ENCODE measurements around the gene KIAA0408.

Gene KIAA0408

DNA sequence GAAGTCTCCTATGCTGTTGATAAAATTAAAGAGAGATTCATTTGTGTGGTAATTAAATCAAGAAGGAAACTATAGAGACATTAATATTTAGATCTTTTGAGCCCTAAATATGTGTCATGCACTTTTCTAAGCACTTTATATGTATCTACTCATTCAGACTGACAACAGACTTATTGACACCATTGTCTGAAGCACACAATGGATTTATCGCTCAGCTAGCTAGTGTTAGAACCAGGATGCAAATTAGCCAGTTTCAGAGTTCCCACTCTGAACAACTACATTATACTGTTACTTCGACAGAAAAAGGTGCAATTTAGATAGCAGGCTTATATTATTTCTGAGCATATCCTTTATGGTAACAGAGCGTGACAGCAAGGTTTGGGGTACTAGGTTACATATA is 27.7 kb upstream of the KIAA0408 start:
- TF ChIP-seq, protein P1, sequence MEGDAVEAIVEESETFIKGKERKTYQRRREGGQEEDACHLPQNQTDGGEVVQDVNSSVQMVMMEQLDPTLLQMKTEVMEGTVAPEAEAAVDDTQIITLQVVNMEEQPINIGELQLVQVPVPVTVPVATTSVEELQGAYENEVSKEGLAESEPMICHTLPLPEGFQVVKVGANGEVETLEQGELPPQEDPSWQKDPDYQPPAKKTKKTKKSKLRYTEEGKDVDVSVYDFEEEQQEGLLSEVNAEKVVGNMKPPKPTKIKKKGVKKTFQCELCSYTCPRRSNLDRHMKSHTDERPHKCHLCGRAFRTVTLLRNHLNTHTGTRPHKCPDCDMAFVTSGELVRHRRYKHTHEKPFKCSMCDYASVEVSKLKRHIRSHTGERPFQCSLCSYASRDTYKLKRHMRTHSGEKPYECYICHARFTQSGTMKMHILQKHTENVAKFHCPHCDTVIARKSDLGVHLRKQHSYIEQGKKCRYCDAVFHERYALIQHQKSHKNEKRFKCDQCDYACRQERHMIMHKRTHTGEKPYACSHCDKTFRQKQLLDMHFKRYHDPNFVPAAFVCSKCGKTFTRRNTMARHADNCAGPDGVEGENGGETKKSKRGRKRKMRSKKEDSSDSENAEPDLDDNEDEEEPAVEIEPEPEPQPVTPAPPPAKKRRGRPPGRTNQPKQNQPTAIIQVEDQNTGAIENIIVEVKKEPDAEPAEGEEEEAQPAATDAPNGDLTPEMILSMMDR (IDR thresholded peaks at IDR 0.05; ENCODE audit: extremely low read depth, missing control alignments), result no peak

DNA sequence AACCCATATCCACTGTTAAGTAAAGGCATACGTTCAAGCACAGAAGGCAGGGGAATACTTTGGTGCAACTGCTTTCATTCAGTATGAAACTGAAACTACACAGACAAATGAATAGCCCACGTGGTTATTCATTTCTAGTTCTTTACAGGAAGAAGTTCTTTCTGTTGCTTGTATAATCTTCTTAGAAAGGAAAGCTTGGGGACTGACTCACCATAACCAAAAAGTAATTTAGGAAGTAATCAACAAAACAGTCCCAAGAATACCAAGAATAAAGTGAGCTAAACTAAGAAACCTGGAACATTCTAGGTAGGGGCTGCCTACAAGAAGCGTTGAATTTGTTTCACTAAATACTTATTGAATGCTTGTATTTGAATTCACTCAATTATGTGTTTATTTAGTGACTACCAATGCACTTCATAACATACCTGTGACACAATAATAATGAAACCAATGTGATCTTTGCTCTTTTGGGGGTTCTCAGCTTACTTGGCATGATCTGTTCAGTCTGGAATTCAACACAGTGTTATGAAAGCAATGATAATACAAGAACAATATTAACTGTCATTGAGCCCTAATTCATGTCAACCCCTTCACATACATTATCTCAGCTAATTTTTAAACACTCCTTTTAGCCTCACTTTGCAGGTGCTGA is 25.1 kb upstream of the KIAA0408 start:
- peak; percentile 80 for DNase-seq (ENCODE audit: low spot score)
- TF ChIP-seq, protein P1 (IDR thresholded peaks at IDR 0.05; ENCODE audit: extremely low read depth, missing control alignments), result no peak

More for the DNA sequence above, 27.7 kb upstream of the KIAA0408 start:
- no peak for DNase-seq (ENCODE audit: low spot score)

DNA sequence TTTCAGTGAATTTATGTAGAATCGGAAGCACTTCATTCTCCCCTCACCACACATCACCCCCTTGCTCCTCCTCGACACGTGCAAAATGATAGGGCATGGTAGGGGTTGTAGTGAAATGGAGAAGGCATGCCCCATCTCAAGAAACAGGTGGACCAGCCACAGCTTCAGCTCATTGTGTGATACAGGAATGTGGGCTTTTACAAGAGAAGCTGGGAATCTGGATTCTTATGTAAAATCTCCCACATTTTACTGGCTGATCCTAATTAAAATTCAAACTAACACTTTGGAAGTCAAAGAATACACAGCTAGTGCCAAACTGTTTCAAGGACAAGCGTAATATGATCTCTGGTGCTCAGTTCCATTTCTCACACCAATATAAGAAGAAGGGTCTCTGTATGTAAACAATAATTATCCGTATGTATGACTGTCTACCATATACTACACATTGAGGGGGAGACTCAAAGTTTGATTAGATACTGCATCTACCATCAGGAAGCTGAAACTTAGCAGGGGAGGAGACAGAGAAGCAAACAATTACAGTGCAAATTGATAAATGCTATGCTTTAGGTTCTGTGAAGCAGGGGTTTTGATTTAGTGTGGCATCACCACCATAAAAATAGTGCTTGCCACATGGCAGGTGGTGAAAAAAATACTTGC is 24.3 kb upstream of the KIAA0408 start:
- TF ChIP-seq, protein P1 (IDR thresholded peaks at IDR 0.05; ENCODE audit: extremely low read depth, missing control alignments), result no peak

DNA sequence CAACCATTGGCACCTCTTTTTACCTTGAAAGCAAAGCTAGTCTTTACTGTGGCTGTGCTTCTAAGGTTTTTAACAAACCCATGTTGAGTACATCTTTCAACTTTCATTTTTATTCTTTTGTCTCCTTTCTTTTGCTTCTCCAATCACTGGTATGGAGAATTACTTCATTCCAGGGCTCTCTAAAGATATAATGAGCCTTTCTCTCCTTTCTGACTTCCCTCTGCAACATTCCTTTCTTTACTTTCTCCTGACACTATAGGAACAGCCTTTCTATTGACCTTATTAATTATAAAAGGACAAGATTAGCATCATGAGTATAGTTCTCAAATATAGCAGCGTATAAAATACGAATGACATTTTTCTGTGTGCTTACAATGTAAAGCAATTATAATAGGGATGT is 23.1 kb upstream of the KIAA0408 start:
- no peak for DNase-seq (ENCODE audit: low spot score)
- TF ChIP-seq, protein P1 (IDR thresholded peaks at IDR 0.05; ENCODE audit: extremely low read depth, missing control alignments), result no peak

More for the DNA sequence above, 24.3 kb upstream of the KIAA0408 start:
- no peak for DNase-seq (ENCODE audit: low spot score)

DNA sequence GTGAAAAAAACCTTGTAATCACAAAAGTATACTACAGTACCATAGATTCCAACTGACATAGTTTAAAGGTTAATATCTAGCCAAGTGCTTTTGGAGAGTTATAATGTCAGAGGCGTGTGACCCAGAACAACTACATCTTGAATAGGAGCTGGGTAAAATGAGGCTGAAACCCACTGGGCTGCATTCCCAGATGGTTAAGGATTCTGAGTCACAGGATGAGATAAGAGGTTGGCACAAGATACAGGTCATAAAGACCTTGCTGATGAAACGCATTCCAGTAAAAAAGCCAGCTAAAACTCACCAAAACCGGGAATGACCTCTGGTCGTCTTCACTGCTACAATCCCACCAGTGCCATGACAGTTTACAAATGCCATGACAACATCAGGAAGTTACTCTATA is 22.4 kb upstream of the KIAA0408 start:
- TF ChIP-seq, protein P1 (IDR thresholded peaks at IDR 0.05; ENCODE audit: extremely low read depth, missing control alignments), result no peak
- DNase-seq (ENCODE audit: low spot score), result no peak

DNA sequence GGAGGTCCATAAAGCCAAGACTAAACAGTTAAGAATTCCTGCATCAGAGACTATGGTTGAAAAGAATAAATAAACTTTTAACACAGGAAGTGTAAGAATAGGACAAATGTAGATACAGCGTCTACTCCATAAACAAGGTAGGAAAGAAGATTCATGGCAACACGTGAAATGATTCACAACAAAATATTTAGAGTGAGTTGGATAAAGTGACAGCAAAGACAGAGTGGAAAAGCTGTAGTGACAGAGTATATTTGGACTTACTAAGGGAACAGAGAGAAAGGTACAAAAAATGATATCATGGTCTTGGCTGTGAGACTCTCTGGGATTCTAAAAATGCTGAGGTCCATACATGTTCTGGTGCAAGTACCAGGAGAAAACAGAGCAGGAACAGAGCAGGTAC is 21.9 kb upstream of the KIAA0408 start:
- TF ChIP-seq, protein P1 (IDR thresholded peaks at IDR 0.05; ENCODE audit: extremely low read depth, missing control alignments), result no peak
- DNase-seq (ENCODE audit: low spot score), result no peak

DNA sequence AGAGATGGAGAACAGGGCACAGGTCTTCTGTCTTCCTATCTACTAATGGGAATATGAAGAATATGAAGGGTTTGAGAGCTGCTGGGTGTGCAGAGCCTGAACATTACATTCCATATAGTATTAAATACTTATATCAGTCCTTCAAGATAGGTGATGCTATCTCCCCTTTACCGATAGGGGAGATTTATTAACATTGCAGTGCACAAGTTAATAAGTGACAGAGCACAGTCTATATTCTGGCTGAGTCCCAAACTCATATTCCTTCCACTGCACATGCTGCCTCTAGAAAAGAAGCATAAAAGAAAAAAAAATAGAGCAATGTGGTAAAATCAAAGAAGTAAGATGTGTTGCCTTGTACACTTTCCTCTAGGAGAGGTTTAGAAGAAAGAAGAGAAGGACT is 18.5 kb upstream of the KIAA0408 start:
- TF ChIP-seq, protein P1 (IDR thresholded peaks at IDR 0.05; ENCODE audit: extremely low read depth, missing control alignments), result no peak
- no peak for DNase-seq (ENCODE audit: low spot score)

Measured in GM20000 (cell line).